Gastroesophageal sphincter (tissue), 3 donors: ENCODE data around the gene CAMTA2.

Experiments
- POLR2A ChIP-seq, 2 donors: fragments of 450-650 bp; IDR thresholded peaks; one replicate each; pipeline ENCODE4 v1.6.1; 2017; ENCODE audit warnings: antibody characterized with exemption in 2 of 2, mild to moderate bottlenecking in 2 of 2, moderate library complexity in 1 of 2
- TF ChIP-seq, protein P1 (sequence below), 4 experiments: fragments of 200-600 bp in 2 of 4; fragments of 450-650 bp in 2 of 4; sonication (generic) in 1 of 4; IDR thresholded peaks; one replicate each; pipeline ENCODE4 v1.5.1; 2017 to 2019; ENCODE audit warnings: antibody characterized with exemption in 4 of 4, mild to moderate bottlenecking in 2 of 4, moderate library complexity in 2 of 4

DNA sequence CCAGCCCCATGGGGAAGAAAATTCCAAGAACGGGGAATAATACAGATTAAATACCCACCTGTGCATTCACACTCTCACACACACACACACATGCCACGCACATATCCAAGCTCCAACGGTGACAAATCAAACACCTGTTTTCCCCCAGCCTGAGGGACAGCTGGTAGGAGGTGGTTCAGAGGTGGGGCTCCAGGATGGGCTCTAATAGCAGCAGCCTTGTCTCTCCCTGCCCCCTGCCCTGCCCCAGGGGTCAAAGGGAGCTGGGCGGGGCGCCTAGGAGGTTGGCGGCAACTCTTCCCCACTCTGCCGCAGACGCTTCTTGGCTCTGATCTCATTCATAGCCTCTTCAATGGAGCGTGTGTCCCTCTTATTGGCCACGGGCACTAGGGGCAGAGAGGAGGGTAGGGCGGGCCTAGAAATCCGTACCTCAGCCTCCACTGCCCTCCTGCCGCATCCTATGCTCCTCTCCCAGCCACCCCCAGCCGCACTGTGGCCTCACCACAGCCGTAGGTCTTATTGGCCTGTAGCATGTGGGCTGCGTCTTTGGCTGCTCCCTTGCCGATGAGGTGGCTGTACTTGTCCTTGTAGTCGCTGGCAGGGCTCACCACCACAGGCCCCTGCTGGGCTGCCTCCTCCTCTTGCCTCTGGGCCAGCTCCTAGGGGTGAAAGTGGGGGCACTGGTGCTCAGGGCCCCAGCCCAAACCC is 28.1 kb downstream of the CAMTA2 start:
- TF ChIP-seq, protein P1, sequence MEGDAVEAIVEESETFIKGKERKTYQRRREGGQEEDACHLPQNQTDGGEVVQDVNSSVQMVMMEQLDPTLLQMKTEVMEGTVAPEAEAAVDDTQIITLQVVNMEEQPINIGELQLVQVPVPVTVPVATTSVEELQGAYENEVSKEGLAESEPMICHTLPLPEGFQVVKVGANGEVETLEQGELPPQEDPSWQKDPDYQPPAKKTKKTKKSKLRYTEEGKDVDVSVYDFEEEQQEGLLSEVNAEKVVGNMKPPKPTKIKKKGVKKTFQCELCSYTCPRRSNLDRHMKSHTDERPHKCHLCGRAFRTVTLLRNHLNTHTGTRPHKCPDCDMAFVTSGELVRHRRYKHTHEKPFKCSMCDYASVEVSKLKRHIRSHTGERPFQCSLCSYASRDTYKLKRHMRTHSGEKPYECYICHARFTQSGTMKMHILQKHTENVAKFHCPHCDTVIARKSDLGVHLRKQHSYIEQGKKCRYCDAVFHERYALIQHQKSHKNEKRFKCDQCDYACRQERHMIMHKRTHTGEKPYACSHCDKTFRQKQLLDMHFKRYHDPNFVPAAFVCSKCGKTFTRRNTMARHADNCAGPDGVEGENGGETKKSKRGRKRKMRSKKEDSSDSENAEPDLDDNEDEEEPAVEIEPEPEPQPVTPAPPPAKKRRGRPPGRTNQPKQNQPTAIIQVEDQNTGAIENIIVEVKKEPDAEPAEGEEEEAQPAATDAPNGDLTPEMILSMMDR (IDR thresholded peaks at IDR 0.05), result no peak
- TF ChIP-seq POLR2A (IDR thresholded peaks at IDR 0.05), result no peak
